ENCODE data around the gene ABCD4.

DNA sequence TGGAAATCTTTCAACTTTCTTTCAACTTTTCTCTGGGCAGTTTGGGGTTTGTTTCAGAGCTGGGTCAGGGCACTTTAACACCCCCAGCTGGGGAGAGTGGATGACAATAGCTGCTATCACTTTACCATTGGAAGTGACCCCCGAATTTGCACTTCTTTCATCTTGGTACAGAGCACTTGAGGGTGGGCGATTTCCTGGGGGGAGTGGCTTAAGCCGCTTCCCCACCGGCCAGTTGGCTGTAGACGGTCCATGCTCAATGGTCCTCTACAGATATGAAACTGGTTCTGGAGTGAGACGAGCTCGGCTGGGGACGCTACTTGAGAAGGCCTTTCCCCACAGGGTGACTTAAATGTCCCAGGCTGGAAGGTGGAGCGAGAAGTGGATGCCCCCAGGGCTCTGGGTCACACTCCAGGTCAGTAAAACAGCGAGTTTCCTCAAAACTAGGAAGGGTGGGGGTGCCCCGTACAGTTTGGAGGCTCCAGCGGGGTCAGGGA, 45.6 kb upstream of the ABCD4 start, which contains the start of gene VRTN:
- TF ChIP-seq HOXB13 (CRISPR knock-in tag; IDR thresholded peaks at IDR 0.05; ENCODE audit: low read depth), result no peak
- TF ChIP-seq ELK1 (IDR thresholded peaks at IDR 0.05; ENCODE audit: low read depth, low read length), result no peak
- TF ChIP-seq, protein P1, sequence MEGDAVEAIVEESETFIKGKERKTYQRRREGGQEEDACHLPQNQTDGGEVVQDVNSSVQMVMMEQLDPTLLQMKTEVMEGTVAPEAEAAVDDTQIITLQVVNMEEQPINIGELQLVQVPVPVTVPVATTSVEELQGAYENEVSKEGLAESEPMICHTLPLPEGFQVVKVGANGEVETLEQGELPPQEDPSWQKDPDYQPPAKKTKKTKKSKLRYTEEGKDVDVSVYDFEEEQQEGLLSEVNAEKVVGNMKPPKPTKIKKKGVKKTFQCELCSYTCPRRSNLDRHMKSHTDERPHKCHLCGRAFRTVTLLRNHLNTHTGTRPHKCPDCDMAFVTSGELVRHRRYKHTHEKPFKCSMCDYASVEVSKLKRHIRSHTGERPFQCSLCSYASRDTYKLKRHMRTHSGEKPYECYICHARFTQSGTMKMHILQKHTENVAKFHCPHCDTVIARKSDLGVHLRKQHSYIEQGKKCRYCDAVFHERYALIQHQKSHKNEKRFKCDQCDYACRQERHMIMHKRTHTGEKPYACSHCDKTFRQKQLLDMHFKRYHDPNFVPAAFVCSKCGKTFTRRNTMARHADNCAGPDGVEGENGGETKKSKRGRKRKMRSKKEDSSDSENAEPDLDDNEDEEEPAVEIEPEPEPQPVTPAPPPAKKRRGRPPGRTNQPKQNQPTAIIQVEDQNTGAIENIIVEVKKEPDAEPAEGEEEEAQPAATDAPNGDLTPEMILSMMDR (IDR thresholded peaks at IDR 0.05), result no peak
- TF ChIP-seq EP300 (IDR thresholded peaks at IDR 0.05), result no peak
- TF ChIP-seq JUNB (IDR thresholded peaks at IDR 0.05), result no peak
- TF ChIP-seq POLR2A (IDR thresholded peaks at IDR 0.05; ENCODE audit: low read length), result no peak
- no peak for TF ChIP-seq HOXA7 (CRISPR knock-in tag; IDR thresholded peaks at IDR 0.05)
- TF ChIP-seq RAD21 (conservative IDR thresholded peaks at IDR 0.05 in 1 of 2, IDR thresholded peaks at IDR 0.05 in 1 of 2), result no peak
- TF ChIP-seq RFX5 (IDR thresholded peaks at IDR 0.05), result no peak
- TF ChIP-seq MYC (IDR thresholded peaks at IDR 0.05; ENCODE audit: borderline replicate concordance, low read length), result no peak
- no peak for TF ChIP-seq RCOR1 (IDR thresholded peaks at IDR 0.05; ENCODE audit: low read depth, low read length)
- TF ChIP-seq, protein P2, sequence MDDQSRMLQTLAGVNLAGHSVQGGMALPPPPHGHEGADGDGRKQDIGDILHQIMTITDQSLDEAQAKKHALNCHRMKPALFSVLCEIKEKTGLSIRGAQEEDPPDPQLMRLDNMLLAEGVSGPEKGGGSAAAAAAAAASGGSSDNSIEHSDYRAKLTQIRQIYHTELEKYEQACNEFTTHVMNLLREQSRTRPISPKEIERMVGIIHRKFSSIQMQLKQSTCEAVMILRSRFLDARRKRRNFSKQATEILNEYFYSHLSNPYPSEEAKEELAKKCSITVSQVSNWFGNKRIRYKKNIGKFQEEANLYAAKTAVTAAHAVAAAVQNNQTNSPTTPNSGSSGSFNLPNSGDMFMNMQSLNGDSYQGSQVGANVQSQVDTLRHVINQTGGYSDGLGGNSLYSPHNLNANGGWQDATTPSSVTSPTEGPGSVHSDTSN (IDR thresholded peaks at IDR 0.05), result no peak
- no peak for TF ChIP-seq FOSL2 (IDR thresholded peaks at IDR 0.05)
- no peak for TF ChIP-seq FOSL2 (CRISPR knock-in tag; IDR thresholded peaks at IDR 0.05)
- TF ChIP-seq, protein P3, sequence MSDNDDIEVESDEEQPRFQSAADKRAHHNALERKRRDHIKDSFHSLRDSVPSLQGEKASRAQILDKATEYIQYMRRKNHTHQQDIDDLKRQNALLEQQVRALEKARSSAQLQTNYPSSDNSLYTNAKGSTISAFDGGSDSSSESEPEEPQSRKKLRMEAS (IDR thresholded peaks at IDR 0.05), result no peak
